22Rv1 (cell line): ENCODE data around the gene ZNF362.

Experiments
- CTCF ChIP-seq: fragments of 450-650 bp; IDR thresholded peaks from 2 replicates; pipeline ENCODE4 v1.5.1; 2017; ENCODE audit warnings: mild to moderate bottlenecking
- ZFX ChIP-seq: fragments of 450-650 bp; IDR thresholded peaks from 2 replicates; pipeline ENCODE4 v1.6.1; 2017; ENCODE audit warnings: antibody characterized with exemption, borderline replicate concordance

- TF ChIP-seq CTCF = no peak
- TF ChIP-seq ZFX = no peak
Measured at GRCh38 chr1:33257772-33258712, 1.8 kb downstream of the ZNF362 start.
